HEK293T (cell line): ENCODE results near the gene RASD2.

ENCODE experiments used
- BHLHE40 ChIP-seq: fragments of 450-650 bp; IDR thresholded peaks from 2 replicates; pipeline ENCODE4 v1.6.1; 2016; ENCODE audit warnings: mild to moderate bottlenecking, moderate library complexity, borderline replicate concordance
- FOXM1 ChIP-seq: fragments of 450-650 bp; IDR thresholded peaks from 2 replicates; pipeline ENCODE4 v1.6.1; 2017; ENCODE audit warnings: mild to moderate bottlenecking, borderline replicate concordance
- HDGF ChIP-seq: fragments of 450-650 bp; IDR thresholded peaks from 2 replicates; pipeline ENCODE4 v1.6.1; 2017; ENCODE audit warnings: antibody characterized with exemption, borderline replicate concordance
- L3MBTL2 ChIP-seq: fragments of 450-650 bp; conservative IDR thresholded peaks from 2 replicates; pipeline ENCODE4 v1.6.1; 2016; ENCODE audit warnings: mild to moderate bottlenecking
- LEF1 ChIP-seq: fragments of 450-650 bp; IDR thresholded peaks from 2 replicates; pipeline ENCODE4 v1.6.1; 2017; ENCODE audit warnings: mild to moderate bottlenecking, borderline replicate concordance
- NFRKB ChIP-seq: fragments of 450-650 bp; IDR thresholded peaks from 2 replicates; pipeline ENCODE4 v1.6.1; 2016; ENCODE audit warnings: mild to moderate bottlenecking, moderate library complexity
- PKNOX1 ChIP-seq: fragments of 450-650 bp; IDR thresholded peaks from 2 replicates; pipeline ENCODE4 v1.6.1; 2016
- TARDBP ChIP-seq: fragments of 450-650 bp; IDR thresholded peaks from 2 replicates; pipeline ENCODE4 v1.6.1; 2016

- no peak for TF ChIP-seq HDGF
- TF ChIP-seq L3MBTL2 = no peak
- TF ChIP-seq LEF1 = no peak
- TF ChIP-seq FOXM1 = no peak
- no peak for TF ChIP-seq NFRKB
- no peak for TF ChIP-seq TARDBP
- no peak for TF ChIP-seq BHLHE40
- TF ChIP-seq PKNOX1 = no peak
These were observed 37.4 kb downstream of the RASD2 start for GRCh38 chr22:35577799-35578659.
